Ovary (tissue), 3 donors: Measurements from ENCODE around the gene ANKRD10.

Source experiments
- CTCF ChIP-seq, 3 donors: fragments of 450-650 bp in 2 of 3; fragments of 200-600 bp in 1 of 3; IDR thresholded peaks; one replicate each; pipeline versions ENCODE4 v1.5.1 to v1.8.0; 2016 to 2022; ENCODE audit warnings: antibody characterized with exemption in 3 of 3, mild to moderate bottlenecking in 1 of 3
- POLR2A ChIP-seq: fragments of 450-650 bp; IDR thresholded peaks from one replicate; pipeline ENCODE4 v1.6.1; 2017; ENCODE audit warnings: antibody characterized with exemption, mild to moderate bottlenecking, moderate library complexity
- donor health status: DM: no; HTN: no; CAD: no.

GRCh38 chr13:110907951-110908898 is 6.6 kb downstream of the ANKRD10 start:
- TF ChIP-seq POLR2A (no peak), CTCF (IDR thresholded peaks at IDR 0.05) (no peak)
